ENCODE results near the gene RAF1. TPM values are rescaled to one million over a fixed set of nuclear protein-coding genes. Genes with fewer than 3 reads are reported as not detected.

Gene RAF1
- total RNA-seq, 2 experiments from 2014 or later: 127 to 139 TPM

DNA sequence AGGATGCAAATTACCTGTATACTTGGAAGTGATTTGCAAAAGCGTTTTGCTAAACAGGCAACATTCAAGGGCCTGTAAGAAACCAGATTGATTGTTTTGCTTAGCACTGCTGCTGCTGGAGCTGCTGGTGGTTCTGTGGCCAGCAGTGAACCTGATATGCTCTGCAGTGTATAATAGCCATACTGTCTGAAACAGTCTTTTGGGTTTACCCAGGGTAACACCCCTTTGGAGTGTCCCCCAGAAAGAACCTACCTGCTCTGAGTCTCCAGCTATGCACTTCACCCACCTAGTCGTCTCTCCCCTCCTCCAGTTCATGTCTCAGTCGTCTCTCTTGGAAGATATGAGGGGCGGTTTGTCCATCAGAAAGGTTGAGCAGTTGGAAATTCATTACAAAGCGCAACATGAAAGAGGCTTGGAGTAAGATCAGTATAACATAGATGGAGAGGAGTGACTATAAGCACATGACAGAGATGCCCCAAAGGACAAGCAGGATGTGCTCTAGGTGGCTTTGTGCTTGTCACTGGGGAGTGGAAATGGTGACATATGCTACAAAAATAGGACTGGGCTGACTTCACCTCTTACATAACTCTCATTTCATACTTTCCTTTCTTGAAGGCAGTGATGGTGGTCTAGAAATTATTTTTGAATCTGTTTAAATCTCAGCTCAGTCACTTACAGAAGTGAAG lies 103.3 kb downstream of the RAF1 start:
- Histone ChIP-seq H3K27ac (ENCODE audit: low read depth in 1 of 2, low read length in 2 of 2) (no peak overlapping the region), H3K27me3 (ENCODE audit: control insufficient read depth in 1 of 2, insufficient read depth in 2 of 2, low read length in 2 of 2) (peaks cover 2 to 3% of the 10 kb centered on the region in 2 experiments), H3K4me1 (ENCODE audit: insufficient read depth, low read length) (peaks cover 39% of the 10 kb centered on the region), H3K36me3 (ENCODE audit: insufficient read depth, low read length) (peaks cover 4% of the 10 kb centered on the region), H3K4me3 (ENCODE audit: low read length) (no peak overlapping the region), H3K9me3 (ENCODE audit: control insufficient read depth in 1 of 2, insufficient read depth in 1 of 2, low read length in 2 of 2) (peaks cover under 1 to 4% of the 10 kb centered on the region in 2 experiments)
- ChIA-PET POLR2A (interaction anchor here (0.5 kb wide), 1 partner anchor 19 kb away, joined by 3 read pairs; no protein-coding TSS in a partner anchor), CTCF (no interaction called here)
- peak in 1 of 14 experiments; percentile 13 for DNase-seq
- intact Hi-C loops (cut with DNase I, micrococcal nuclease): no loop called here
- peaks cover 10% of the 10 kb centered on the region for H3K27me3 Mint-ChIP-seq
- H3K4me3 Mint-ChIP-seq: peak overlapping the region; percentile 93
- no peak for TF ChIP-seq CTCF (IDR thresholded peaks at IDR 0.05)
- H3K27ac Mint-ChIP-seq: peak overlapping the region; percentile 58
- peaks cover 24% of the 10 kb centered on the region for H3K36me3 Mint-ChIP-seq (ENCODE audit: low read depth)
- no peaks in the 10 kb centered on the region for H3K9me3 Mint-ChIP-seq
- H3K4me1 Mint-ChIP-seq (ENCODE audit: low read depth): peaks cover 83% of the 10 kb centered on the region
- ATAC-seq (ENCODE audit: poor library complexity): no peak

- DNase-seq (no peak), ATAC-seq (ENCODE audit: poor library complexity) (no peak)
- Histone ChIP-seq H3K4me1 (ENCODE audit: insufficient read depth, low read length) (peaks cover 40% of the 10 kb centered on the region), H3K36me3 (ENCODE audit: insufficient read depth, low read length) (no peaks in the 10 kb centered on the region), H3K27ac (ENCODE audit: low read depth in 1 of 2, low read length in 2 of 2) (no peak overlapping the region), H3K4me3 (ENCODE audit: low read length) (no peak overlapping the region), H3K9me3 (ENCODE audit: control insufficient read depth in 1 of 2, insufficient read depth in 1 of 2, low read length in 2 of 2) (peaks cover 0 to 5% of the 10 kb centered on the region in 2 experiments), H3K27me3 (ENCODE audit: control insufficient read depth in 1 of 2, insufficient read depth in 2 of 2, low read length in 2 of 2) (peaks cover 4 to 13% of the 10 kb centered on the region in 2 experiments)
- POLR2A ChIA-PET: no interaction called here
- H3K36me3 Mint-ChIP-seq (ENCODE audit: low read depth): peaks cover 15% of the 10 kb centered on the region
- H3K27me3 Mint-ChIP-seq: peaks cover 19% of the 10 kb centered on the region
- CTCF ChIA-PET: no interaction called here
- intact Hi-C loops (cut with DNase I, micrococcal nuclease): loop anchor here (5.0 to 10.0 kb wide), 5 partner anchors 103 to 1285 kb away; partner anchors contain the start of genes ATG7 (in 1 of the 2) and RAF1 (in 1 of the 2)
- peak overlapping the region; percentile 81 for H3K27ac Mint-ChIP-seq
- peak overlapping the region; percentile 93 for H3K4me3 Mint-ChIP-seq
- no peak for TF ChIP-seq CTCF (IDR thresholded peaks at IDR 0.05)
- no peaks in the 10 kb centered on the region for H3K9me3 Mint-ChIP-seq
- peaks cover 76% of the 10 kb centered on the region for H3K4me1 Mint-ChIP-seq (ENCODE audit: low read depth)
Measured at GRCh38 chr3:12559520-12559919, 104.4 kb downstream of the RAF1 start.

- Histone ChIP-seq H3K27me3 (ENCODE audit: control insufficient read depth in 1 of 2, insufficient read depth in 2 of 2, low read length in 2 of 2) (peaks cover 9 to 20% of the 10 kb centered on the region in 2 experiments), H3K4me3 (ENCODE audit: low read length) (no peak overlapping the region), H3K4me1 (ENCODE audit: insufficient read depth, low read length) (peaks cover 45% of the 10 kb centered on the region), H3K9me3 (ENCODE audit: control insufficient read depth in 1 of 2, insufficient read depth in 1 of 2, low read length in 2 of 2) (peaks cover 0 to 10% of the 10 kb centered on the region in 2 experiments), H3K27ac (ENCODE audit: low read depth in 1 of 2, low read length in 2 of 2) (no peak overlapping the region), H3K36me3 (ENCODE audit: insufficient read depth, low read length) (no peaks in the 10 kb centered on the region)
- TF ChIP-seq CTCF (IDR thresholded peaks at IDR 0.05): no peak
- CTCF ChIA-PET: no interaction called here
- POLR2A ChIA-PET: interaction anchor here (0.9 to 3.3 kb wide), 3 partner anchors 20 to 106 kb away, joined by 3 to 19 read pairs (median 3); partner anchors contain the start of gene RAF1
- Mint-ChIP-seq H3K36me3 (ENCODE audit: low read depth) (peaks cover 12% of the 10 kb centered on the region), H3K4me1 (ENCODE audit: low read depth) (peaks cover 78% of the 10 kb centered on the region), H3K4me3 (peak overlapping the region; percentile 93), H3K27me3 (peaks cover 27% of the 10 kb centered on the region), H3K27ac (peak overlapping the region; percentile 81), H3K9me3 (no peaks in the 10 kb centered on the region)
- DNase-seq (no peak), ATAC-seq (ENCODE audit: poor library complexity) (no peak)
- intact Hi-C loops (cut with DNase I, micrococcal nuclease): loop anchor here (5.0 to 10.0 kb wide), 5 partner anchors 104 to 1284 kb away; partner anchors contain the start of genes ATG7 (in 1 of the 2) and RAF1 (in 1 of the 2)
Measured at GRCh38 chr3:12558706-12559105, 105.2 kb downstream of the RAF1 start.

Data from CD4-positive, alpha-beta T cell (primary cell).